ENCODE results near the gene OPRD1. TPM values are rescaled to one million over a fixed set of nuclear protein-coding genes. Genes with fewer than 3 reads are reported as not detected.

The OPRD1 gene
- total RNA-seq, 2 experiments from 2014 or later: 0.02 TPM; not detected in 1

- CTCF ChIA-PET: interaction anchor here (0.8 kb wide), 1 partner anchor 15 kb away, joined by 6 read pairs; the partner anchor contains the start of gene EPB41
- Mint-ChIP-seq H3K36me3 (ENCODE audit: low read depth) (peaks cover 6% of the 10 kb centered on the region), H3K4me1 (ENCODE audit: low read depth) (peaks cover 17% of the 10 kb centered on the region), H3K9me3 (peaks cover under 1% of the 10 kb centered on the region), H3K4me3 (no peak overlapping the region), H3K27ac (no peak overlapping the region), H3K27me3 (no peaks in the 10 kb centered on the region)
- ATAC-seq: no peak
- DNase-seq: no peak
- intact Hi-C loops (cut with micrococcal nuclease): no loop called here
- POLR2A ChIA-PET: interaction anchor here (1.2 to 1.7 kb wide), 2 partner anchors 10 to 15 kb away, joined by 3 to 8 read pairs; partner anchors contain the start of gene EPB41
- TF ChIP-seq CTCF (IDR thresholded peaks at IDR 0.05): no peak
Measured at GRCh38 chr1:28899267-28899666, 87.3 kb downstream of the OPRD1 start.

- Mint-ChIP-seq H3K27ac (no peak overlapping the region), H3K27me3 (no peaks in the 10 kb centered on the region), H3K9me3 (peaks cover 2% of the 10 kb centered on the region), H3K4me3 (no peak overlapping the region), H3K36me3 (ENCODE audit: low read depth) (peaks cover 8% of the 10 kb centered on the region), H3K4me1 (ENCODE audit: low read depth) (peaks cover 16% of the 10 kb centered on the region)
- TF ChIP-seq CTCF (IDR thresholded peaks at IDR 0.05): no peak
- intact Hi-C loops (cut with micrococcal nuclease): no loop called here
- ChIA-PET CTCF (interaction anchor here (0.9 to 3.5 kb wide), 4 partner anchors 18 to 133 kb away, joined by 3 to 9 read pairs (median 3); no protein-coding TSS in a partner anchor), POLR2A (no interaction called here)
- DNase-seq (no peak), ATAC-seq (no peak)
Measured at GRCh38 chr1:28900562-28900961, 88.6 kb downstream of the OPRD1 start.

GRCh38 chr1:28902738-28903137 lies 90.8 kb downstream of the OPRD1 start:
- intact Hi-C loops (cut with micrococcal nuclease): no loop called here
- peaks cover 2% of the 10 kb centered on the region for H3K9me3 Mint-ChIP-seq
- POLR2A ChIA-PET: interaction anchor here (1.6 kb wide), 1 partner anchor 11 kb away, joined by 5 read pairs; no protein-coding TSS in a partner anchor
- H3K27ac Mint-ChIP-seq: no peak overlapping the region
- H3K36me3 Mint-ChIP-seq (ENCODE audit: low read depth): peaks cover 8% of the 10 kb centered on the region
- CTCF ChIA-PET: interaction anchor here (1.2 to 3.5 kb wide), 5 partner anchors 18 to 300 kb away, joined by 3 to 9 read pairs (median 3); no protein-coding TSS in a partner anchor
- DNase-seq (no peak), ATAC-seq (no peak)
- no peak for TF ChIP-seq CTCF (IDR thresholded peaks at IDR 0.05)
- H3K4me3 Mint-ChIP-seq: no peak overlapping the region
- peaks cover 12% of the 10 kb centered on the region for H3K4me1 Mint-ChIP-seq (ENCODE audit: low read depth)
- H3K27me3 Mint-ChIP-seq: no peaks in the 10 kb centered on the region

- no peaks in the 10 kb centered on the region for H3K27me3 Mint-ChIP-seq
- POLR2A ChIA-PET: no interaction called here
- intact Hi-C loops (cut with micrococcal nuclease): no loop called here
- no peak overlapping the region for H3K4me3 Mint-ChIP-seq
- no peak for TF ChIP-seq CTCF (IDR thresholded peaks at IDR 0.05)
- ATAC-seq (no peak), DNase-seq (no peak)
- CTCF ChIA-PET: no interaction called here
- peaks cover 2% of the 10 kb centered on the region for H3K4me1 Mint-ChIP-seq (ENCODE audit: low read depth)
- peaks cover 2% of the 10 kb centered on the region for H3K9me3 Mint-ChIP-seq
- H3K36me3 Mint-ChIP-seq (ENCODE audit: low read depth): peaks cover 5% of the 10 kb centered on the region
- no peak overlapping the region for H3K27ac Mint-ChIP-seq
Measured at GRCh38 chr1:28905921-28906666, 94.1 kb downstream of the OPRD1 start.

DNA sequence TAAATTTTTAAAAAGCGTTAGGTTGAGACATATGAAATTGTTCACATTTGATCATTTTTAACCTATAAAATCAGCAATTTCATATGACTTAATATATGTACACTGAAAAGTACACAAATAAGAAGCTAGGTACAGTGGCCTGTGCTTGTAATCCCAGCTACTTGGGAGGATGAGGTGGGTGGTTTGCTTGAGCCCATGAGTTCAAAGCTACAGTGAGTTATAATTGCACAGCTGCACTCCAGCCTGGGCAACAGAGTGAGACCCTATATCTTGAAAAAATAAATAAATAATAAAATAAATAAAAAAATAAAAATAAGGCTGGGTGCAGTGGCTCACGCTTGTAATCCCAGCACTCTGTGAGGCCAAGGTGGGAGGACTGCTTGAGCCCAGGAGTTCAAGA lies 97.2 kb downstream of the OPRD1 start:
- no peak overlapping the region for H3K27ac Mint-ChIP-seq
- CTCF ChIA-PET: no interaction called here
- H3K27me3 Mint-ChIP-seq: no peaks in the 10 kb centered on the region
- H3K9me3 Mint-ChIP-seq: peaks cover 2% of the 10 kb centered on the region
- no peak overlapping the region for H3K4me3 Mint-ChIP-seq
- DNase-seq: no peak
- H3K4me1 Mint-ChIP-seq (ENCODE audit: low read depth): peaks cover 10% of the 10 kb centered on the region
- POLR2A ChIA-PET: interaction anchor here (0.6 to 1.2 kb wide), 4 partner anchors 42 to 261 kb away, joined by 3 to 4 read pairs (median 3); no protein-coding TSS in a partner anchor
- TF ChIP-seq CTCF (IDR thresholded peaks at IDR 0.05): no peak
- peaks cover 2% of the 10 kb centered on the region for H3K36me3 Mint-ChIP-seq (ENCODE audit: low read depth)
- no peak for ATAC-seq
- intact Hi-C loops (cut with micrococcal nuclease): no loop called here
